LNCAP (cell line): ENCODE measurements around the gene TSTD2.

Experiments
- CTCF ChIP-seq: fragments of 450-650 bp; IDR thresholded peaks from 2 replicates; pipeline ENCODE4 v1.5.1; 2017; ENCODE audit warnings: mild to moderate bottlenecking

The TSTD2 gene

GRCh38 chr9:97554566-97555075, 78.5 kb downstream of the TSTD2 start:
- TF ChIP-seq CTCF = no peak

GRCh38 chr9:97553841-97554240, 79.3 kb downstream of the TSTD2 start:
- TF ChIP-seq CTCF = no peak

- no peak for TF ChIP-seq CTCF
These were observed 80.0 kb downstream of the TSTD2 start for GRCh38 chr9:97553141-97553540.

GRCh38 chr9:97551308-97551707, 81.9 kb downstream of the TSTD2 start:
- no peak for TF ChIP-seq CTCF

GRCh38 chr9:97550386-97550785, 82.8 kb downstream of the TSTD2 start:
- no peak for TF ChIP-seq CTCF
